ENCODE results near the gene POLR2J3. TPM values are rescaled to one million over a fixed set of nuclear protein-coding genes. Genes with fewer than 3 reads are reported as not detected.
"Not testable (repeated sequence)": the region's sequence is repeated elsewhere in the genome, so short reads cannot be mapped to it uniquely, and the experiment has no call there.

Gene POLR2J3
- total RNA-seq, 1 experiment from 2014 or later, result 16.2 TPM

- DNase-seq (ENCODE audit: low read depth, low spot score); in situ Hi-C loops (cut with HindIII; ENCODE audit: low pct_unique_long_range_greater_than_20kb, low sequenced_read_pairs): not testable (repeated sequence)
Measured at GRCh38 chr7:102540604-102541003, 31.8 kb downstream of the POLR2J3 start.

GRCh38 chr7:102535062-102535615 is 37.2 kb downstream of the POLR2J3 start:
- DNase-seq (ENCODE audit: low read depth, low spot score); in situ Hi-C loops (cut with HindIII; ENCODE audit: low pct_unique_long_range_greater_than_20kb, low sequenced_read_pairs): not testable (repeated sequence)

- in situ Hi-C loops (cut with HindIII; ENCODE audit: low pct_unique_long_range_greater_than_20kb, low sequenced_read_pairs); DNase-seq (ENCODE audit: low read depth, low spot score): not testable (repeated sequence)
Measured at GRCh38 chr7:102532127-102532526, 40.3 kb downstream of the POLR2J3 start.

GRCh38 chr7:102531583-102531982 is 40.8 kb downstream of the POLR2J3 start:
- in situ Hi-C loops (cut with HindIII; ENCODE audit: low pct_unique_long_range_greater_than_20kb, low sequenced_read_pairs); DNase-seq (ENCODE audit: low read depth, low spot score): not testable (repeated sequence)

GRCh38 chr7:102527822-102528793 is 44.3 kb downstream of the POLR2J3 start:
- DNase-seq (ENCODE audit: low read depth, low spot score); in situ Hi-C loops (cut with HindIII; ENCODE audit: low pct_unique_long_range_greater_than_20kb, low sequenced_read_pairs): not testable (repeated sequence)

- DNase-seq (ENCODE audit: low read depth, low spot score); in situ Hi-C loops (cut with HindIII; ENCODE audit: low pct_unique_long_range_greater_than_20kb, low sequenced_read_pairs): not testable (repeated sequence)
Measured at GRCh38 chr7:102527182-102527581, 45.2 kb downstream of the POLR2J3 start.

GRCh38 chr7:102524803-102525202 is 47.6 kb downstream of the POLR2J3 start:
- DNase-seq (ENCODE audit: low read depth, low spot score); in situ Hi-C loops (cut with HindIII; ENCODE audit: low pct_unique_long_range_greater_than_20kb, low sequenced_read_pairs): not testable (repeated sequence)

GRCh38 chr7:102520797-102521196 is 51.6 kb downstream of the POLR2J3 start:
- in situ Hi-C loops (cut with HindIII; ENCODE audit: low pct_unique_long_range_greater_than_20kb, low sequenced_read_pairs); DNase-seq (ENCODE audit: low read depth, low spot score): not testable (repeated sequence)

- DNase-seq (ENCODE audit: low read depth, low spot score), result peak; percentile 0
- in situ Hi-C loops (cut with HindIII; ENCODE audit: low pct_unique_long_range_greater_than_20kb, low sequenced_read_pairs), result not testable (repeated sequence)
Measured at GRCh38 chr7:102517550-102518147, 54.7 kb downstream of the POLR2J3 start, which contains the start of gene RASA4B. RASA4B (minus strand) TSS chr7:102517777; CDS start chr7:102517710, 67 bp downstream.

Other genes starting within 250 kb of the POLR2J3 start
- not detected in 2 replicates for gene SPDYE6, start 216.1 kb downstream of the POLR2J3 start, total RNA-seq (2014; rRNA removed; shearing (Covaris generic))
- 25.8 and 25.9 TPM in 2 replicates for gene PRKRIP1, start 176.2 kb downstream of the POLR2J3 start, total RNA-seq (2014; rRNA removed; shearing (Covaris generic))
- gene ORAI2, start 139.0 kb downstream of the POLR2J3 start, total RNA-seq (2014; rRNA removed; shearing (Covaris generic)), result 21.4 and 22.3 TPM in 2 replicates
- gene ALKBH4, start 107.7 kb downstream of the POLR2J3 start, total RNA-seq (2014; rRNA removed; shearing (Covaris generic)), result 17.9 and 19.5 TPM in 2 replicates
- 33.3 and 37.2 TPM in 2 replicates for gene LRWD1, start 107.6 kb downstream of the POLR2J3 start, total RNA-seq (2014; rRNA removed; shearing (Covaris generic))
- 81.3 and 105 TPM in 2 replicates for gene POLR2J, start 93.7 kb downstream of the POLR2J3 start, total RNA-seq (2014; rRNA removed; shearing (Covaris generic))
- 1.1 and 2.7 TPM in 2 replicates for gene RASA4B, start 54.8 kb downstream of the POLR2J3 start, total RNA-seq (2014; rRNA removed; shearing (Covaris generic))
- 1.8 and 2.3 TPM in 2 replicates for gene UPK3BL2, start 28.9 kb downstream of the POLR2J3 start, total RNA-seq (2014; rRNA removed; shearing (Covaris generic))
- not detected in 2 replicates for gene SPDYE2, start 21.4 kb downstream of the POLR2J3 start, total RNA-seq (2014; rRNA removed; shearing (Covaris generic))
- gene RASA4, start 44.2 kb upstream of the POLR2J3 start, total RNA-seq (2014; rRNA removed; shearing (Covaris generic)), result 0.61 and 1.2 TPM in 2 replicates
- gene UPK3BL1, start 70.2 kb upstream of the POLR2J3 start, total RNA-seq (2014; rRNA removed; shearing (Covaris generic)), result 5.6 and 7.8 TPM in 2 replicates
- gene SPDYE2B, start 77.7 kb upstream of the POLR2J3 start, total RNA-seq (2014; rRNA removed; shearing (Covaris generic)), result not detected in 2 replicates
- 2.4 and 2.5 TPM in 2 replicates for gene POLR2J2, start 99.1 kb upstream of the POLR2J3 start, total RNA-seq (2014; rRNA removed; shearing (Covaris generic))
- 12.3 and 12.5 TPM in 2 replicates for gene FAM185A, start 176.4 kb upstream of the POLR2J3 start, total RNA-seq (2014; rRNA removed; shearing (Covaris generic))